Gastrocnemius medialis (tissue), 4 donors: ENCODE results near the gene GPR84.

ENCODE experiments used
- CTCF ChIP-seq, 5 experiments: fragments of 450-650 bp in 3 of 5; fragments of 200-600 bp in 2 of 5; sonication (generic) in 2 of 5; IDR thresholded peaks in 4 of 5; conservative IDR thresholded peaks in 1 of 5; 1 replicate in 4 of 5; 2 replicates in 1 of 5; pipeline ENCODE4 v1.5.1; 2016 to 2019; ENCODE audit warnings: antibody characterized with exemption in 5 of 5, mild to moderate bottlenecking in 3 of 5, moderate library complexity in 3 of 5
- POLR2A ChIP-seq, 2 donors: fragments of 450-650 bp; IDR thresholded peaks; one replicate each; pipeline ENCODE4 v1.6.1; 2017; ENCODE audit warnings: antibody characterized with exemption in 2 of 2, mild to moderate bottlenecking in 2 of 2, moderate library complexity in 2 of 2

GRCh38 chr12:54329759-54330158 is 34.5 kb downstream of the GPR84 start:
- no peak for TF ChIP-seq POLR2A (IDR thresholded peaks at IDR 0.05)
- TF ChIP-seq CTCF (IDR thresholded peaks at IDR 0.05 in 4 of 5, conservative IDR thresholded peaks at IDR 0.05 in 1 of 5): no peak
